GM06990 (cell line): Measurements from ENCODE around the gene CACNA2D3.

Experiments
- DNase-seq: peaks from one replicate; pipeline ENCODE4 v3.0.0-alpha.2; 2011; ENCODE audit not compliant: insufficient read length; ENCODE audit errors: extremely low read depth
- H3K27me3 ChIP-seq: replicated peaks from 2 replicates; pipeline ENCODE4 v1.6.0; 2011; ENCODE audit warnings: low read length; ENCODE audit not compliant: control insufficient read depth, insufficient read depth
- H3K36me3 ChIP-seq: 2 replicates; pipeline ENCODE4 v1.5.1; 2011; ENCODE audit warnings: low read length; ENCODE audit not compliant: control insufficient read depth, insufficient read depth
- H3K4me3 ChIP-seq: replicated peaks from 2 replicates; pipeline ENCODE4 v1.5.1; 2011; ENCODE audit warnings: low read depth, mild to moderate bottlenecking, control low read depth, low read length
- CTCF ChIP-seq: IDR thresholded peaks from 2 replicates; pipeline ENCODE4 v1.5.1; 2011; ENCODE audit warnings: low read length, control low read depth, mild to moderate bottlenecking, inconsistent platforms; ENCODE audit not compliant: insufficient read depth, poor library complexity, severe bottlenecking

The CACNA2D3 gene

GRCh38 chr3:54384279-54384678, 261.9 kb downstream of the CACNA2D3 start:
- no peaks in the 10 kb centered on the region for H3K36me3 ChIP-seq
- no peak overlapping the region for H3K4me3 ChIP-seq
- no peaks in the 10 kb centered on the region; the same call in 1 of the 2 replicates for H3K27me3 ChIP-seq
- no peak for DNase-seq
- TF ChIP-seq CTCF, result no peak

- DNase-seq, result no peak
- TF ChIP-seq CTCF, result no peak
- Histone ChIP-seq H3K36me3 (no peaks in the 10 kb centered on the region), H3K4me3 (no peak overlapping the region), H3K27me3 (no peaks in the 10 kb centered on the region)
Measured at GRCh38 chr3:54390582-54390981, 268.2 kb downstream of the CACNA2D3 start.

- TF ChIP-seq CTCF, result no peak
- H3K27me3 ChIP-seq, result no peaks in the 10 kb centered on the region
- DNase-seq, result no peak
- H3K36me3 ChIP-seq, result no peaks in the 10 kb centered on the region
- no peak overlapping the region for H3K4me3 ChIP-seq
Measured at GRCh38 chr3:54393150-54393549, 270.8 kb downstream of the CACNA2D3 start.

- Histone ChIP-seq H3K36me3 (no peaks in the 10 kb centered on the region), H3K4me3 (no peak overlapping the region)
- DNase-seq, result no peak
Measured at GRCh38 chr3:54408328-54408727, 286.0 kb downstream of the CACNA2D3 start.

GRCh38 chr3:54421943-54422342, 299.6 kb downstream of the CACNA2D3 start:
- no peak for DNase-seq
- no peak for TF ChIP-seq CTCF

More at GRCh38 chr3:54408328-54408727, 286.0 kb downstream of the CACNA2D3 start:
- no peaks in the 10 kb centered on the region for H3K27me3 ChIP-seq
- TF ChIP-seq CTCF, result no peak

GRCh38 chr3:54424292-54424691, 301.9 kb downstream of the CACNA2D3 start:
- H3K4me3 ChIP-seq, result no peak overlapping the region
- no peak for TF ChIP-seq CTCF
- H3K27me3 ChIP-seq, result no peaks in the 10 kb centered on the region; the same call in none of the 2 replicates
- H3K36me3 ChIP-seq, result no peaks in the 10 kb centered on the region
- DNase-seq, result no peak

More at GRCh38 chr3:54421943-54422342, 299.6 kb downstream of the CACNA2D3 start:
- H3K36me3 ChIP-seq, result no peaks in the 10 kb centered on the region
- H3K4me3 ChIP-seq, result no peak overlapping the region
- no peaks in the 10 kb centered on the region; the same call in none of the 2 replicates for H3K27me3 ChIP-seq
